ENCODE results near the gene ARFGEF3.

Gene ARFGEF3

DNA sequence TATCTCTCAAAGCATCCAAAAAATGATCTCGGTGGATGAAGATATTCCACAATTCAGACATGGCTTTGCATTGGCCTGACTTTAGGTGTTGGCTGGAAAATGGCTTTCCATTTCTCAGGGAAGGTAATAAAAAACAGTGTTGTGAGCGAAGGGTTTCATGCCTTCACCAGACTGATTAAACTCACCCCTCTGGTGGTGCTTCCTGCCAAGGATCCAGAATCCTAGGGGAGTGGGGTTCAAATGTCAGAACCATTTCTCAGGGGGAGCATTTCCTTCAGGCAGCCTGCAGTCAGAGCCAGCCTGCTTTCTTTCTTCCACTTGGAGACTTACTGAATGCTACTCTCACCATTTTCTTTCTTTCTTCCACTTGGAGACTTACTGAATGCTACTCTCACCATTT is 170.2 kb downstream of the ARFGEF3 start:
- H3K27ac ChIP-seq: no peak overlapping the region
- TF ChIP-seq CTCF (IDR thresholded peaks at IDR 0.05): no peak
- H3K4me3 ChIP-seq: no peak overlapping the region
- DNase-seq (ENCODE audit: low spot score): no peak

DNA sequence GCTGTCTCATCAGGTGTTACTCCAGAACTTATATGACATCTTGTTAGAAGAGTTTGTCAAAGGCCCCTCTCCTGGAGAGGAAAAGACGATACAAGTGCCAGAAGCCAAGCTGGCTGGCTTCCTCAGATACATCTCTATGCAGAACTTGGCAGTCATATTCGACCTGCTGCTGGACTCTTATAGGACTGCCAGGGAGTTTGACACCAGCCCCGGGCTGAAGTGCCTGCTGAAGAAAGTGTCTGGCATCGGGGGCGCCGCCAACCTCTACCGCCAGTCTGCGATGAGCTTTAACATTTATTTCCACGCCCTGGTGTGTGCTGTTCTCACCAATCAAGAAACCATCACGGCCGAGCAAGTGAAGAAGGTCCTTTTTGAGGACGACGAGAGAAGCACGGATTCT is 172.3 kb downstream of the ARFGEF3 start:
- Histone ChIP-seq H3K27ac (no peak overlapping the region), H3K4me3 (no peak overlapping the region)
- no peak for TF ChIP-seq CTCF (IDR thresholded peaks at IDR 0.05)
- no peak for DNase-seq (ENCODE audit: low spot score)

DNA sequence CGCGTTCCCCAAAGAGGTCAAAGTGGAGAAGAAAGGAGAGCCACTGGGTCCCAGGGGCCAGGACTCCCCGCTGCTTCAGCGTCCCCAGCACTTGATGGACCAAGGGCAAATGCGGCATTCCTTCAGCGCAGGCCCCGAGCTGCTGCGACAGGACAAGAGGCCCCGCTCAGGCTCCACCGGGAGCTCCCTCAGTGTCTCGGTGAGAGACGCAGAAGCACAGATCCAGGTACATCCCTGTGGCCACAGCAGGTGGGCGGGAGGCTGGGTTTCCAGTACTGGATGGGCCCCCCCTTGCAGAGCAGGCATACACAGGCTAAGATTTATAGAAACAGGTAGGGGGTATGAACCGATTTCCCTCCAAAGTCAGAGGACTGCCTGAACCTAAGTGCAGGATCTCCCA is 173.2 kb downstream of the ARFGEF3 start:
- no peak overlapping the region for H3K27ac ChIP-seq
- no peak for TF ChIP-seq CTCF (IDR thresholded peaks at IDR 0.05)
- DNase-seq (ENCODE audit: low spot score): no peak
- H3K4me3 ChIP-seq: no peak overlapping the region

GRCh38 chr6:138336221-138336620 is 174.5 kb downstream of the ARFGEF3 start:
- TF ChIP-seq CTCF (IDR thresholded peaks at IDR 0.05): no peak
- no peak for DNase-seq (ENCODE audit: low spot score)
- H3K4me3 ChIP-seq: no peak overlapping the region
- H3K27ac ChIP-seq: no peak overlapping the region

GRCh38 chr6:138337076-138337475 is 175.3 kb downstream of the ARFGEF3 start:
- TF ChIP-seq CTCF (IDR thresholded peaks at IDR 0.05): no peak
- no peak for DNase-seq (ENCODE audit: low spot score)
- no peak overlapping the region for H3K27ac ChIP-seq

DNA sequence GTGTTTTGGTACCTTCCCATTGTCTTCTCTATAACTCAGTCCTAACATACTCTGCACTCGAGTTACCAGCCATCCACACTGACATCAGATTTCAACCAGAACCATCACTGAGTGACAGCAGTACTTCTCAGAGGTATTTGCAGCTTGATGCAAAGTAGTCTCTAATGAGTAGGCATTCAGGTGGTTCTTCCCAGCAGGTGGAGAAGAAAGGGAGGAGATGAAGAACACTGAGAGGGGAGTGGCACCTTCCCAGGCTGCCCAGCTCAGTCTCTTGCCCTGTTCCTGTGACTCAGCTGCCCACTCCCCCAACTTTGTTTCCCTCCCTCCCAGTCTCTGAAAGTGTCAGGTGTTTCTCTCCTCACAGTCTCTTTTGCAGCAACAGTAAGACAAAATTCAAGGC is 177.3 kb downstream of the ARFGEF3 start:
- TF ChIP-seq CTCF (IDR thresholded peaks at IDR 0.05): no peak
- H3K27ac ChIP-seq: no peak overlapping the region
- no peak overlapping the region for H3K4me3 ChIP-seq
- no peak for DNase-seq (ENCODE audit: low spot score)

More at GRCh38 chr6:138337076-138337475, 175.3 kb downstream of the ARFGEF3 start:
- no peak overlapping the region for H3K4me3 ChIP-seq

GRCh38 chr6:138341176-138341575 is 179.4 kb downstream of the ARFGEF3 start:
- H3K27ac ChIP-seq: no peak overlapping the region
- no peak for DNase-seq (ENCODE audit: low spot score)
- no peak overlapping the region for H3K4me3 ChIP-seq
- no peak for TF ChIP-seq CTCF (IDR thresholded peaks at IDR 0.05)
